Prostate gland (tissue), 2 donors: ENCODE data around the gene TP53INP2. TPM values are rescaled to one million over a fixed set of nuclear protein-coding genes. Genes with fewer than 3 reads are reported as not detected.
"Not testable (repeated sequence)": the region's sequence is repeated elsewhere in the genome, so short reads cannot be mapped to it uniquely, and the experiment has no call there.

Experiments used
- DNase-seq: peaks from one replicate; pipeline ENCODE4 v3.0.0-alpha.2; 2019; ENCODE audit warnings: low spot score
- H3K27ac ChIP-seq, 2 donors: fragments of 200-600 bp; sonication (generic); 2 replicates each; pipeline ENCODE4 v1.5.1; 2017 to 2019
- H3K27me3 ChIP-seq: fragments of 200-600 bp; sonication (generic); replicated peaks from 2 replicates; pipeline ENCODE4 v1.5.1; 2019; ENCODE audit not compliant: insufficient read depth
- H3K36me3 ChIP-seq, 2 donors: fragments of 200-600 bp; sonication (generic); 1 replicate in 1 of 2; 2 replicates in 1 of 2; pipeline versions ENCODE4 v1.5.1 to v1.8.1; 2017 to 2019
- H3K4me1 ChIP-seq: fragments of 200-600 bp; sonication (generic); replicated peaks from 2 replicates; pipeline ENCODE4 v1.5.1; 2019
- H3K4me3 ChIP-seq, 2 donors: fragments of 200-600 bp; sonication (generic); 2 replicates each; pipeline ENCODE4 v1.5.1; 2017 to 2019
- H3K9me3 ChIP-seq: fragments of 200-600 bp; sonication (generic); 2 replicates; pipeline ENCODE4 v1.5.1; 2017
- POLR2A ChIP-seq: fragments of 450-650 bp; IDR thresholded peaks from one replicate; pipeline ENCODE4 v1.6.1; 2016; ENCODE audit warnings: antibody characterized with exemption, mild to moderate bottlenecking
- POLR2AphosphoS5 ChIP-seq: sonication (generic); formaldehyde crosslinking; IDR thresholded peaks from one replicate; pipeline ENCODE4 v1.6.1; 2017; ENCODE audit warnings: antibody characterized with exemption
- WGBS: methylation state at CpG from one replicate; pipeline ENCODE4 v1.1.5; 2018; 5-methylcytosine and 5-hydroxymethylcytosine counted together
- intact Hi-C: fragments of 100-400 bp; cut with DNase I; formaldehyde crosslinking; loops from one replicate; pipeline ENCODE4 v1.14.2; 2022
- total RNA-seq, 2 donors: library from RNA; depleted of rRNA; stranded (reverse); fragments of >200 nt; gene quantifications; one replicate each; pipeline ENCODE4 v1.1.0, GENCODE V29; 2016
- TF ChIP-seq, protein P1 (sequence below), 4 experiments: fragments of 200-600 bp in 2 of 4; fragments of 450-650 bp in 2 of 4; sonication (generic) in 2 of 4; IDR thresholded peaks; 1 replicate in 3 of 4; 2 replicates in 1 of 4; pipeline ENCODE4 v1.5.1; 2016 to 2019; ENCODE audit warnings: antibody characterized with exemption in 4 of 4, mild to moderate bottlenecking in 2 of 4, moderate library complexity in 2 of 4

Gene TP53INP2
- total RNA-seq, 2 donors from 2014 or later, result 26.0 to 39.4 TPM

DNA sequence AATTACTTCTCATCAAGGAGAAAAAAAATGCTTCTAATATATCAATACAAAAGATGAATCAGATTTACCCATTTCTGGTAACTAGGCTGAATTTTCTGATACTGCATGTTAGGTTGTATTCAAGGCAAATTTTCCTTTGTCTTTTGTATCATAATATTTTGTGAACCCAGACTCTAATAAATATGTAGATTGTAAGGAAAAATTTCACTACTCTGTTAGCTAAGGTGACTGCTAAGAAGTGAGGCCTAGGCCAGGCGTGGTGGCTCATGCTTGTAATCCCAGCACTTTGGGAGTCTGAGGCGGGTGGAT is 12.7 kb downstream of the TP53INP2 start:
- no peak for DNase-seq
- Histone ChIP-seq H3K4me1 (no peaks in the 10 kb centered on the region), H3K27ac (no peak overlapping the region), H3K27me3 (no peaks in the 10 kb centered on the region), H3K9me3 (no peaks in the 10 kb centered on the region), H3K4me3 (no peak overlapping the region), H3K36me3 (no peaks in the 10 kb centered on the region)
- intact Hi-C loops, result no loop called here
- WGBS, result 95% methylated on average over 2 of the region's 2 CpGs
- TF ChIP-seq POLR2A, result no peak

DNA sequence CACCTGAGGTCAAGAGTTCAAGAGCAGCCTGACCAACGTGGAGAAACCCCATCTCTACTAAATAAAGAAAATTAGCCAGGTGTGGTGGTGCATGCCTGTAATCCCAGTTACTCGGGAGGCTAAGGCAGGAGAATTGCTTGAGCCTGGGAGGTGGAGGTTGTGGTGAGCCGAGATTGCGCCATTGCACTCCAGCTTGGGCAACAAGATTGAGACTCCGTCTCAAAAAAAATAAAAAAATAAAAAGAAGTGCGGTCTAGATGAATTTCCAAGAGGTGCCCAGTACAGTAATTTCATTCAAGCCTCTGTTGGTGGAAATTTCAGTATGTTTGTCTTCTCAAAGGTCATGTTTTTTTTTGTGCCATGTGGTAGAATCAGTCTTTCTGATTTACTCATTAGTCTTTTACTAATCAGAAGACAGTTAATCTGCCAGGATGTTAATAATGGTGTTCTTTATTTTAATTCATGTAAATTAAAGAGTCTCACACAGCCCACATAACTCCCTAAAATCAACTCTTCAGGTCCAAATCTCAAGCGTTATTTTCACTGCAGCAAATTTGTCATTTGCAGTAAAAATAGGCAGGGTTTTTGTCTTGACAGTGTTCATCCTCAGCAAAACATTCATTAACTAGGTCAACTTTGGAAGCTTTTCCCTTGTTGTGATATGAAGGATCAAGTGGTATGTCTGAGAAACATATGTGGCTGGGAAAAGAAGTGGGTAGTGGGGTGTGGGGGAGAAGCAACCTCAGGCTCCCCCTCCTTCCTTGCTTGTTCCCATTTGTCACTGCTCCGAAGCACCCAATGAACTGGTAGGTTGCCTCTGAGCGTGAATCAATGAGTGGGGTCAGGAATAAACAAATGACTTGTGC is 13.3 kb downstream of the TP53INP2 start:
- Histone ChIP-seq H3K27ac (no peak overlapping the region), H3K4me1 (no peaks in the 10 kb centered on the region), H3K9me3 (no peaks in the 10 kb centered on the region), H3K27me3 (no peaks in the 10 kb centered on the region), H3K36me3 (no peaks in the 10 kb centered on the region), H3K4me3 (no peak overlapping the region)
- intact Hi-C loops, result no loop called here
- TF ChIP-seq POLR2A (no peak), POLR2AphosphoS5 (no peak)
- TF ChIP-seq, protein P1, sequence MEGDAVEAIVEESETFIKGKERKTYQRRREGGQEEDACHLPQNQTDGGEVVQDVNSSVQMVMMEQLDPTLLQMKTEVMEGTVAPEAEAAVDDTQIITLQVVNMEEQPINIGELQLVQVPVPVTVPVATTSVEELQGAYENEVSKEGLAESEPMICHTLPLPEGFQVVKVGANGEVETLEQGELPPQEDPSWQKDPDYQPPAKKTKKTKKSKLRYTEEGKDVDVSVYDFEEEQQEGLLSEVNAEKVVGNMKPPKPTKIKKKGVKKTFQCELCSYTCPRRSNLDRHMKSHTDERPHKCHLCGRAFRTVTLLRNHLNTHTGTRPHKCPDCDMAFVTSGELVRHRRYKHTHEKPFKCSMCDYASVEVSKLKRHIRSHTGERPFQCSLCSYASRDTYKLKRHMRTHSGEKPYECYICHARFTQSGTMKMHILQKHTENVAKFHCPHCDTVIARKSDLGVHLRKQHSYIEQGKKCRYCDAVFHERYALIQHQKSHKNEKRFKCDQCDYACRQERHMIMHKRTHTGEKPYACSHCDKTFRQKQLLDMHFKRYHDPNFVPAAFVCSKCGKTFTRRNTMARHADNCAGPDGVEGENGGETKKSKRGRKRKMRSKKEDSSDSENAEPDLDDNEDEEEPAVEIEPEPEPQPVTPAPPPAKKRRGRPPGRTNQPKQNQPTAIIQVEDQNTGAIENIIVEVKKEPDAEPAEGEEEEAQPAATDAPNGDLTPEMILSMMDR (IDR thresholded peaks at IDR 0.05), result no peak
- no peak for DNase-seq
- 88% methylated on average over 9 of the region's 9 CpGs for WGBS

DNA sequence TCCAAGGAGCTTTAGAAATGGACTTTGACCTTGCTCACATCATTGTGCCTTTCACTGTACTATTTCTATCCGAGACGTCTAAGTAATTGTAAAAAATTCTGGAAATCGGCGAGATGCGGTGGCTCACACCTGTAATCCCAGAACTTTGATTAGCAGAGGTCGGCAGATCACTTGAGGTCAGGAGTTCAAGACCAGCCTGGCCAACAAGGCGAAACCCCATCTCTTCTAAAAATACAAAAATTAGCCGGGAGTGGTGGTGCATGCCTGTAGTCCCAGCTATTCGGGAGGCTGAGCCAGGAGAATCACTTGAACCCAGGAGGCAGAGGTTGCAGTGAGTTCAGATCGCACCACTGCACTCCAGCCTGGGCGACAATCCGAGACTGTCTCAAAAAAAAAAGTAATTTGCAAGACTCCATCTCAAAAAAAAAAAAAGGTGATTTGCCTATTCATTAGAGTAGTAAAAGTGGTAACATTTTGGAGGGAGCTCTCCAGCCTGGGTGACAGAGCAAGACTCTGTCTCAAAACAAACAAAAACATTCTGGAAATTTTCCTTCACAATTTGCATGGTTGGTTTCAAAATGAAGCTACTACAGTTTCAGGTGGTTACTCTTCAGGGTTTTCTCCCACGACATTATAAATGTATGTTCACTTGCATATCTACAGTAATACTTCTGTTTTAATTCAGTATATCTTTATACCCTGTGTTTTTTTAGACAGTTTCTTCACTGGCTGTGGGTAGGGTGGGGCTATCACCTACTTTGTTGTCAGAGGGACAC is 15.3 kb downstream of the TP53INP2 start:
- H3K36me3 ChIP-seq, H3K9me3 ChIP-seq, H3K27ac ChIP-seq, H3K4me1 ChIP-seq, H3K27me3 ChIP-seq, DNase-seq, H3K4me3 ChIP-seq, intact Hi-C loops: not testable (repeated sequence)
- 96% methylated on average over 13 of the region's 13 CpGs for WGBS

DNA sequence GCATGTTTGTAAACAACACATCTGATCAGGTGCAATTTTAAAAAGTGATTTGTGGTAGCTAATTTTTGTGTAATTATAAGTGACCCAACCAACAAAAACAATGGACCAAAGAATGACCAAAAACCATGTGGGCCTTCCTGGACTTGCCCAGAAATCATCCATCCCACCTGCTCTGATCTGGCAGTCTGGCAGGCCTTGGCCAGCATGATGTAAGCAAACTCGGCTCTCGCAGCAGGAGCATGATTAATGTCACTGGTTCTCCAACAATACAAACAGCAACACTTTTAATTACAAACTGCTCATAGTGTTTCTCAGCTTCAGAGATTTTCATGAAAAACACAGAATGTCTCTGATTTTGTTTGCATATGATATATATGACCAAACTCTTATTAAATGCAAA is 16.1 kb downstream of the TP53INP2 start:
- WGBS, result 42% methylated on average over 2 of the region's 2 CpGs
- no peak overlapping the region for H3K27ac ChIP-seq
- intact Hi-C loops, result no loop called here
- H3K27me3 ChIP-seq, result no peaks in the 10 kb centered on the region
- H3K4me1 ChIP-seq, result no peaks in the 10 kb centered on the region
- no peaks in the 10 kb centered on the region for H3K9me3 ChIP-seq
- no peak overlapping the region for H3K4me3 ChIP-seq
- DNase-seq, result no peak
- TF ChIP-seq POLR2A (no peak), POLR2AphosphoS5 (no peak)
- TF ChIP-seq, protein P1 (IDR thresholded peaks at IDR 0.05), result no peak
- no peaks in the 10 kb centered on the region for H3K36me3 ChIP-seq

DNA sequence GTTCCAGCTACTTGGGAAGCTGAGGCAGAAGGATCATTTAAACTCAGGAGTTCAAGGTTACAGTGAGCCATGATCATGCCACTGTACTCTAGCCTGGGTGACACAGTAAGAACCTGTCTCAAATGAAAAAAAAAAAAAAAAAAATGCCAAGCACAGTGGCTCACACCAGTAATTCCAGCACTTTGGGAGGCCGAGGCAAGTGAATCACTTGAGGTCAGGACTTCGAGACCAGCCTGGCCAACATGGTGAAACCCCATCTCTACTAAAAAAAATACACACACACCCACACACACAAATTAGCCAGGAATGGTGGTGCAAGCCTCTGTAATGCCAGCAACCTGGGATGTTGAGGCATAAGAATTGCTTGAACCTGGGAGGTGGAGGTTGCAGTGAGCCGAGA is 18.4 kb downstream of the TP53INP2 start:
- WGBS, result 88% methylated on average over 3 of the region's 3 CpGs
- H3K27ac ChIP-seq, DNase-seq, H3K9me3 ChIP-seq, H3K36me3 ChIP-seq, intact Hi-C loops, H3K4me3 ChIP-seq, H3K27me3 ChIP-seq, H3K4me1 ChIP-seq: not testable (repeated sequence)

DNA sequence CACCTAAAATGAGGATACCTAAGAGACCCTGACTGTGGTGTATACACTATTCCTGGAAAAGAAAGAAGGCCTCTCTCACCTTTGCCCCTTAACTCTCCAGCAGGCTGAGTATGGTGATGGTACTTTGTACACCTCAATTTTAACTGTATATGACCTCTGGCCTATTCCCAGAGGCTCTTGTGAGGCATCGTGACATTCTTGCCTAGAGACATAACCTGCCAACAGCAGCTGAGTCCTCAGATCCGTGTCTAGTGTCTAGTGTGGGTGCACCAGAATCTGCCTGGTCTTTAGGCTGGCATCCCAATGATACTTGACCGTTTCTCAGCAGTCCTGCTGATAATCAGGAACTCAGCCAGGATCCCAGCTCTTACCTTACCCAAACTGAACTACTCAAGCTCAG is 20.0 kb downstream of the TP53INP2 start:
- WGBS, result 90% methylated on average over 3 of the region's 3 CpGs
- Histone ChIP-seq H3K36me3 (no peaks in the 10 kb centered on the region), H3K4me3 (no peak overlapping the region), H3K27me3 (no peaks in the 10 kb centered on the region), H3K27ac (no peak overlapping the region), H3K4me1 (no peaks in the 10 kb centered on the region), H3K9me3 (no peaks in the 10 kb centered on the region)
- TF ChIP-seq, protein P1 (IDR thresholded peaks at IDR 0.05), result no peak
- TF ChIP-seq POLR2A (no peak), POLR2AphosphoS5 (no peak)
- intact Hi-C loops, result no loop called here
- DNase-seq, result no peak
